ENCODE data around the gene KIF23.

KIF23 gene

GRCh38 chr15:69469467-69470201 lies 55.5 kb downstream of the KIF23 start:
- H3K4me3 ChIP-seq (ENCODE audit: low read depth, low read length): no peak overlapping the region
- no peak for TF ChIP-seq CTCF (IDR thresholded peaks at IDR 0.05; ENCODE audit: control insufficient read depth, extremely low read depth, insufficient read depth)
- no peak for DNase-seq (ENCODE audit: low read depth)

GRCh38 chr15:69472046-69472445 lies 57.9 kb downstream of the KIF23 start:
- no peak for TF ChIP-seq CTCF (IDR thresholded peaks at IDR 0.05; ENCODE audit: control insufficient read depth, extremely low read depth, insufficient read depth)

GRCh38 chr15:69472562-69472961 lies 58.4 kb downstream of the KIF23 start:
- no peak for DNase-seq (ENCODE audit: low read depth)
- TF ChIP-seq CTCF (IDR thresholded peaks at IDR 0.05; ENCODE audit: control insufficient read depth, extremely low read depth, insufficient read depth): no peak
- no peak overlapping the region for H3K4me3 ChIP-seq (ENCODE audit: low read depth, low read length)

More at GRCh38 chr15:69472046-69472445, 57.9 kb downstream of the KIF23 start:
- DNase-seq (ENCODE audit: low read depth): no peak
- no peak overlapping the region for H3K4me3 ChIP-seq (ENCODE audit: low read depth, low read length)

- DNase-seq (ENCODE audit: low read depth): no peak
- no peak for TF ChIP-seq CTCF (IDR thresholded peaks at IDR 0.05; ENCODE audit: control insufficient read depth, extremely low read depth, insufficient read depth)
- H3K4me3 ChIP-seq (ENCODE audit: low read depth, low read length): no peak overlapping the region
These were observed 60.1 kb downstream of the KIF23 start for GRCh38 chr15:69474291-69474690.

GRCh38 chr15:69474846-69475455 lies 60.8 kb downstream of the KIF23 start:
- H3K4me3 ChIP-seq (ENCODE audit: low read depth, low read length): no peak overlapping the region
- DNase-seq (ENCODE audit: low read depth): peak; percentile 95
- no peak for TF ChIP-seq CTCF (IDR thresholded peaks at IDR 0.05; ENCODE audit: control insufficient read depth, extremely low read depth, insufficient read depth)

GRCh38 chr15:69475769-69476358 lies 61.7 kb downstream of the KIF23 start:
- H3K4me3 ChIP-seq (ENCODE audit: low read depth, low read length): no peak overlapping the region
- peak; percentile 63 for DNase-seq (ENCODE audit: low read depth)
- peak; percentile 95 for TF ChIP-seq CTCF (IDR thresholded peaks at IDR 0.05; ENCODE audit: control insufficient read depth, extremely low read depth, insufficient read depth)

All from LNCaP clone FGC (cell line).